ENCODE results near the gene PRRG3.
"Not testable (repeated sequence)": the region's sequence is repeated elsewhere in the genome, so short reads cannot be mapped to it uniquely, and the experiment has no call there.

Gene PRRG3

GRCh38 chrX:151694661-151695582, at the start of gene PRRG3:
TSS of gene PRRG3 (plus strand) at chrX:151695458. CDS start at chrX:151698815, 3,357 bp downstream.
- Histone ChIP-seq H3K9ac (ENCODE audit: low read length) (no peak within 1 kb of the TSS), H3K9me3 (ENCODE audit: control insufficient read depth, low read length) (no peaks in the 10 kb centered on the region), H3K4me1 (ENCODE audit: control insufficient read depth, insufficient read depth, low read length) (no peaks in the 10 kb centered on the region), H3K36me3 (ENCODE audit: control insufficient read depth, insufficient read depth, low read length) (no peaks in the 10 kb centered on the region), H3K27me3 (ENCODE audit: control insufficient read depth, insufficient read depth, low read length) (no peaks in the 10 kb centered on the region), H3K4me3 (ENCODE audit: low read length) (no peak within 1 kb of the TSS)

- H3K27me3 ChIP-seq (ENCODE audit: control insufficient read depth, insufficient read depth, low read length): no peaks in the 10 kb centered on the region
- H3K4me3 ChIP-seq (ENCODE audit: low read length): no peak overlapping the region
- H3K36me3 ChIP-seq (ENCODE audit: control insufficient read depth, insufficient read depth, low read length): no peaks in the 10 kb centered on the region
- no peak overlapping the region for H3K9ac ChIP-seq (ENCODE audit: low read length)
- no peaks in the 10 kb centered on the region for H3K4me1 ChIP-seq (ENCODE audit: control insufficient read depth, insufficient read depth, low read length)
- no peaks in the 10 kb centered on the region for H3K9me3 ChIP-seq (ENCODE audit: control insufficient read depth, low read length)
These were observed 20.0 kb upstream of the PRRG3 start for GRCh38 chrX:151675121-151675746.

GRCh38 chrX:151676196-151676595, 19.1 kb upstream of the PRRG3 start:
- H3K9me3 ChIP-seq (ENCODE audit: control insufficient read depth, low read length): no peaks in the 10 kb centered on the region
- no peaks in the 10 kb centered on the region for H3K4me1 ChIP-seq (ENCODE audit: control insufficient read depth, insufficient read depth, low read length)
- no peaks in the 10 kb centered on the region for H3K36me3 ChIP-seq (ENCODE audit: control insufficient read depth, insufficient read depth, low read length)
- no peaks in the 10 kb centered on the region for H3K27me3 ChIP-seq (ENCODE audit: control insufficient read depth, insufficient read depth, low read length)
- H3K9ac ChIP-seq (ENCODE audit: low read length): no peak overlapping the region
- H3K4me3 ChIP-seq (ENCODE audit: low read length): no peak overlapping the region

DNA sequence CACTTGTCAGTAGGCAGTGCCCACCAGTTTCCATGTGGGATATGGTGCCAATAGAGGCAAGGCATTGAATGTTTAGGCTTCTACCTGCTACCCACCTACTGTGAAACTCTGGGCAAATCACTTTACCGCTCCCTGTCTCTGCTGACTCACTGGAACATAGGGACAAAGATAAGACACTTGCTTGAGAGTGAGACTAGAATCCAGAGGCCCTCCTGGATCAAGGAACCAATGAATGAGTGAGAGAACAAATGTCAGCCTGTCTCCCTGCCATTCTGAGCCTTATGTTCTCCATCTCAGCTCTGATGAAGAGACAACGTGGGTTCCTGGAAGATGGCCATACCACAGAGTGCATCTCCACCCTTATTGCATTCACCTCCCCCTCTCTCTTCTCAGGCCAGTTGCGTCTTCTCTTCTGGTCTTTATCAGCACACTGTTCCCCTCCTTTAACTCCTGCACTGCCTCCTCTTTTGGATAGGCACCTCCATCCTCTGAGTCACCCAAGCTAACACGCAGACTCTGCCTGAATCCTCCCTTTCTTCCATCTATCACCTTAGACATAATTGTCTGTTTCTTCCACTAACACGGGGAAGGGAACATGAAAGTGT, 15.4 kb upstream of the PRRG3 start:
- Histone ChIP-seq H3K4me3 (ENCODE audit: low read length) (no peak overlapping the region), H3K36me3 (ENCODE audit: control insufficient read depth, insufficient read depth, low read length) (no peaks in the 10 kb centered on the region), H3K9ac (ENCODE audit: low read length) (no peak overlapping the region), H3K9me3 (ENCODE audit: control insufficient read depth, low read length) (no peaks in the 10 kb centered on the region), H3K27me3 (ENCODE audit: control insufficient read depth, insufficient read depth, low read length) (no peaks in the 10 kb centered on the region), H3K4me1 (ENCODE audit: control insufficient read depth, insufficient read depth, low read length) (no peaks in the 10 kb centered on the region)

DNA sequence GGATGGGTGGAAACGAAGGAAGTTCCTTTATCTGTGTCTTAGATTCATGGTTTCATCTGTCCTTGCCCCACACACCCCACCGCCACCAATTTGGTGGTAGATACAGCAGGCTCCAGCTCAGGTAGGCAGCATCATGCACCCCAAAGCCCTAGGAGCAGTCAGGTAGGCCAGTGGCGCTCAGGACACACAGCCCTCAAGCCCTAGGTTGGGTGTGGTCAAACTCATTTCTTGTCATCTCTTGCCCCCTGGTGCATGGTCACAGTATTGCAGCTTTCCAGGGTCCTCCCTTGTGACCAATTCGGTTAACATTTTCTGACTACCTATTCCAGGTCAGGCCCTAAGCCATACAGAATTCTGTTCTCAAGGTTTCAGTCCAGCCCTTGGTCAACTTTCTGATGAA, 14.5 kb upstream of the PRRG3 start:
- H3K27me3 ChIP-seq (ENCODE audit: control insufficient read depth, insufficient read depth, low read length): no peaks in the 10 kb centered on the region
- no peak overlapping the region for H3K4me3 ChIP-seq (ENCODE audit: low read length)
- no peaks in the 10 kb centered on the region for H3K4me1 ChIP-seq (ENCODE audit: control insufficient read depth, insufficient read depth, low read length)

GRCh38 chrX:151687635-151688034, 7.6 kb upstream of the PRRG3 start:
- no peaks in the 10 kb centered on the region for H3K9me3 ChIP-seq (ENCODE audit: control insufficient read depth, low read length)
- H3K36me3 ChIP-seq (ENCODE audit: control insufficient read depth, insufficient read depth, low read length): no peaks in the 10 kb centered on the region
- no peaks in the 10 kb centered on the region for H3K27me3 ChIP-seq (ENCODE audit: control insufficient read depth, insufficient read depth, low read length)

More for the DNA sequence above, 14.5 kb upstream of the PRRG3 start:
- Histone ChIP-seq H3K9me3 (ENCODE audit: control insufficient read depth, low read length) (no peaks in the 10 kb centered on the region), H3K36me3 (ENCODE audit: control insufficient read depth, insufficient read depth, low read length) (no peaks in the 10 kb centered on the region), H3K9ac (ENCODE audit: low read length) (no peak overlapping the region)

GRCh38 chrX:151688695-151689094, 6.6 kb upstream of the PRRG3 start:
- H3K27me3 ChIP-seq (ENCODE audit: control insufficient read depth, insufficient read depth, low read length): no peaks in the 10 kb centered on the region
- no peak overlapping the region for H3K9ac ChIP-seq (ENCODE audit: low read length)
- no peak overlapping the region for H3K4me3 ChIP-seq (ENCODE audit: low read length)
- no peaks in the 10 kb centered on the region for H3K4me1 ChIP-seq (ENCODE audit: control insufficient read depth, insufficient read depth, low read length)
- no peaks in the 10 kb centered on the region for H3K9me3 ChIP-seq (ENCODE audit: control insufficient read depth, low read length)
- H3K36me3 ChIP-seq (ENCODE audit: control insufficient read depth, insufficient read depth, low read length): no peaks in the 10 kb centered on the region

More at GRCh38 chrX:151687635-151688034, 7.6 kb upstream of the PRRG3 start:
- H3K4me3 ChIP-seq (ENCODE audit: low read length): no peak overlapping the region
- H3K4me1 ChIP-seq (ENCODE audit: control insufficient read depth, insufficient read depth, low read length): no peaks in the 10 kb centered on the region
- H3K9ac ChIP-seq (ENCODE audit: low read length): no peak overlapping the region

GRCh38 chrX:151692825-151693224, 2.4 kb upstream of the PRRG3 start:
- Histone ChIP-seq H3K27me3 (ENCODE audit: control insufficient read depth, insufficient read depth, low read length) (no peaks in the 10 kb centered on the region), H3K4me1 (ENCODE audit: control insufficient read depth, insufficient read depth, low read length) (no peaks in the 10 kb centered on the region), H3K9ac (ENCODE audit: low read length) (no peak overlapping the region), H3K4me3 (ENCODE audit: low read length) (no peak overlapping the region), H3K36me3 (ENCODE audit: control insufficient read depth, insufficient read depth, low read length) (no peaks in the 10 kb centered on the region), H3K9me3 (ENCODE audit: control insufficient read depth, low read length) (no peaks in the 10 kb centered on the region)

- no peaks in the 10 kb centered on the region for H3K36me3 ChIP-seq (ENCODE audit: control insufficient read depth, insufficient read depth, low read length)
- no peak overlapping the region for H3K4me3 ChIP-seq (ENCODE audit: low read length)
- H3K4me1 ChIP-seq (ENCODE audit: control insufficient read depth, insufficient read depth, low read length): no peaks in the 10 kb centered on the region
- no peaks in the 10 kb centered on the region for H3K27me3 ChIP-seq (ENCODE audit: control insufficient read depth, insufficient read depth, low read length)
- no peaks in the 10 kb centered on the region for H3K9me3 ChIP-seq (ENCODE audit: control insufficient read depth, low read length)
- no peak overlapping the region for H3K9ac ChIP-seq (ENCODE audit: low read length)
These were observed 1.1 kb upstream of the PRRG3 start for GRCh38 chrX:151694121-151694520.

GRCh38 chrX:151695583-151696340, 504 bp downstream of the PRRG3 start:
- Histone ChIP-seq H3K4me3 (ENCODE audit: low read length) (no peak overlapping the region), H3K36me3 (ENCODE audit: control insufficient read depth, insufficient read depth, low read length) (no peaks in the 10 kb centered on the region), H3K27me3 (ENCODE audit: control insufficient read depth, insufficient read depth, low read length) (no peaks in the 10 kb centered on the region), H3K4me1 (ENCODE audit: control insufficient read depth, insufficient read depth, low read length) (no peaks in the 10 kb centered on the region), H3K9ac (ENCODE audit: low read length) (no peak overlapping the region), H3K9me3 (ENCODE audit: control insufficient read depth, low read length) (no peaks in the 10 kb centered on the region)

- H3K9ac ChIP-seq (ENCODE audit: low read length); H3K9me3 ChIP-seq (ENCODE audit: control insufficient read depth, low read length); H3K4me3 ChIP-seq (ENCODE audit: low read length); H3K4me1 ChIP-seq (ENCODE audit: control insufficient read depth, insufficient read depth, low read length); H3K27me3 ChIP-seq (ENCODE audit: control insufficient read depth, insufficient read depth, low read length); H3K36me3 ChIP-seq (ENCODE audit: control insufficient read depth, insufficient read depth, low read length): not testable (repeated sequence)
These were observed 1.8 kb downstream of the PRRG3 start for GRCh38 chrX:151697082-151697481.

Data from mucosa of stomach (tissue), 1 donor.